Raji (cell line): ENCODE data around the gene PRKCA.

ENCODE experiments used
- POLR2A ChIP-seq: IDR thresholded peaks from 2 replicates; pipeline ENCODE4 v1.6.1; 2011; ENCODE audit warnings: low read depth, low read length, control low read depth; ENCODE audit not compliant: insufficient read depth

PRKCA gene

DNA sequence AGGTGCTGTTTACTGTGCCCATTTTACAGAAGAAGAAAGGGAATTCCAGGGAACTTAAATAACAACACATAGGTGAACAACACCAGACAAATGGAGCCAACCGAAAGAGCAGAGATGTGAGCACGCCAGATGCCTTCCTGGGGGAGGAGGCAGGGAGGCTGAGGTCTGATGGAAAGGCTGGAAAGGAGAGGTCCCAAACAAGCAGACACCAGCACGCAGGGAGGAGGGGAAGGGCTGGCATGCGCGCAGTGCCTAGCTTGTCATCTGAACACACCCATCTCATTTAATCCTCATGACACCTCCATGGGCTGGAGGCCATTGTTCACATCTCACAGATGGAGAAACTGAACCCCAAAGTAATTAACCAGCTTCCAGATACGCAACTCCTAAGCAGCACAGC is 511.6 kb downstream of the PRKCA start:
- TF ChIP-seq POLR2A = no peak

DNA sequence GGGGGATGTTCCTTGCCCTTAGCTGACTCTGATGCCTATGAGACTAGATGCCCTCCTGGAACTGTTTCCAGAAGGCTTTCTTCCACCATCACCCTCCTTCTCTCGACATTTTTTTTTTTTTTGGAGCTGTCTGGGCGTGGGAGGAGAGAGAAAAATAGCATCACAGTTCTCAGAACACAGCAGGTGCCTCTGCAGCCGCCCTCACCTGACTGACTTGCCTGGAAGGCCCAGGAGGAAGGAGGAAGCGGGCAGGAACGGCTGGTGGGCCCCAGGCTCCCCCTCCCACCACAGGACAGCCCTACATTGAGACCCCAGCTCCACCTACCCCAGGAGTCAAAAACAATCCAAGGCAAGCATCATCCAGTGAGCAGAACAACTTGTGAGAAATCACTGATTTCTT is 512.2 kb downstream of the PRKCA start:
- TF ChIP-seq POLR2A = no peak

DNA sequence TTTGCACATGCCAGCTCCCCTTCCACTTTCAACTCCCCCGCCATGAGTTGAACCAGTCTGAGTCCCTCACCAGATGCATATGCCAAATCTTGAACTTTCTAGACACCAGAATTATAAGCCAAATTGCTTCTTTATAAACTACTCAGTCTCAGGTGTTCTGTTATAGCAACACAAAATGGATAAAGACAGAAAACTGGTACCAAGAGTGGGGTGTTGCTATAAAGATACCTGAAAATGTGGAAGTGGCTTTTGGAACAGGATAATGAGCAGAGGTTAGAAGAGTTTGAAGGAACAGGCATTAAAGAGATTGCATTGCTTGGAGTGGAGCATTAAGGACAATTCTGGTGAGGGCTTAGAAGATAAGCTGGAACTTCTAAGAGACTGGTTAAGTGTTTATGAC is 515.3 kb downstream of the PRKCA start:
- TF ChIP-seq POLR2A = no peak

DNA sequence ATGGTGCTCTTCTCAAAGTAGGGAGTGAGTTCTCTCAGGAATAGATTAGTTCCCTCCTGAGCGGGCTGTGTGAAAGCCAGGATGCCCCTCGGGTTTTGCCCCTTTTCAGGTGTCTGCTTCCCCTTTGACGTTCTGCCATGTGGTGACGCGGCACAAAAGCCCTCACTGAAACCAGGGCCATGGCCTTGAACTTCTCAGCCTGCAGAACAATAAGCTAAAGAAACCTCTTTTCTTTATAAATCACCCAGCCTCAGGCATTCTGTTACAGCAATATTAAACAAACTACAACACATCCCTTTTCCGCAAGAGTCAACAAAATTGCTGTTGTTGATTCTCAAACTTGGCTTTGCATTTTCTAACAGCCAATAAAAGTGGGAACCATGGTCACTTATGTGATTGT is 517.1 kb downstream of the PRKCA start:
- no peak for TF ChIP-seq POLR2A

DNA sequence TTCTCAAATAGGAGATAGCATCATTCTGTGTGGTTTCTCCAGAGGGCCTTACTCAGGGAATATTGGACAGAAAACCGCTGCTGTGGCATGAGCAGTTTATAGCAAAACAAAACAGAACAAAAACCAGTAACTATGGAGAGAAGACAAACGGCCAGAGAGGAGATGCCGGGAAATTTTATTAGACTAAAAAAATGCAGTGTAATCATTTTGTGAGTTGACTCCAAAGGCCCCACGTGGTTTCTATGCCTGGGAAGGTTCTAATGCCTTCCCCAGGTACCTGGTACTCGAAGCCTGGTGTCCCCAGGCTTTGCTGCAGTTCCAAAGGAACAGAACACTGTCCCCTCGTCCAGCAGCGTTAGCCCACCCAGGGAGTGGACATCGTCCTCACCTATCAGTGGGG is 519.6 kb downstream of the PRKCA start:
- TF ChIP-seq POLR2A = no peak

DNA sequence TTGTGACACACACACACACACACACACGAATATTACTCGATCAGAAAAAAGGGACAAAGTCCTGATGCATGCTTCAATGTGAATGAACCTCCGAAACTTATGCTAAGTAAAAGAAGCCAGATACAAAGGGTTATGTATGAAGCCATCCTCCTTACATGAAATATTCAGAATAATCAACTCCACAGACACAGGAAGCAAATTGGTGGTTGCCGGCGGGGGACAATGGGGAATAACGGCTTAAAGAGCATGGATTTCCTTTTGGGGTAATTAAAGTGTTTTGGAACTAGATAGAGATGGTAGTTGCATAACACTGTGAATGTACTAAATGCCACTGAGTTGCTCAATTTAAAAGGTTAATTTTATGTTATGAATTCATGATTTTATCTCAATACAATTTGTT is 524.4 kb downstream of the PRKCA start:
- TF ChIP-seq POLR2A = no peak

DNA sequence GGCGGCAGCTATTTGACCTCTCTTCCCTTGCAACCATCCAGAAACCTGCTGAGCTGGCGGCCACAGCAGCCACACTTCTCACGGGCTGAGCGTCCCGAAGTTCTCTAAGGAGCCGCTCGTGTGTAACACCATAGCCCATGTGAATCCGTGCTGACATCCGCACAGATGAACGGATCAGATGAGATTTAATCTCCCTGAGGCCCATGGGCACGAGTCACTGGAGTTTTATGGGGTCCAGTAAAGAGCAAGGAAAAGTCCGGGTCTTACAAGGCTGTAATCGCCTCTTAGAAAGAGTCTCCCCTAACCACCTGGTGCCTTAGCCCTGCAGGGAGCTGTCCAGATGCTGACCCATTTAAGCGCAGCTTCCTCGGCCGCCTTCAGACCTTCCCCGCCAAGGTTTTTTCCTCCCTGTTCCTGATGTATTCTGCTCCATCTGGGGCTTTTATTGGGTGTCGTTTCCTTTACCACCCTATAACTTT is 527.0 kb downstream of the PRKCA start:
- TF ChIP-seq POLR2A = no peak

DNA sequence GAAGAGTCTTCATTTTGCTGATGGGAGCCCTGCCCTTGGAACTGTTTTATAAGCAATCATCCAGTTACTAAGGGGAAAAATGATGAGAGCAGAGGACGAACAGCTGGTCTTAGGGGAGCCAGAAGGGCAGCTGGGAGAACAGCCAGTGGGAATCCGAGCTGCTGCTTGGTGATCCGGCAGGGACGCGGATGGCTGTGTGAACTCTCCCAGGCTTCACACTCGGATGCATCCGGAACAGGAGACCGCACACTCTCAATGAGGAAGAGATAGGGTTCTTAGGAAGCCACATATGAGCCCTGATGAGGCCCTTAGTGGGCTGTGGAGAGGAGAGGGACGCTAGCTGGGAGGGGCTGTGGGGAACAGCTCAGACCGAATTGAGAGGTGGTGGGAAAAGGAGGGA is 527.5 kb downstream of the PRKCA start:
- TF ChIP-seq POLR2A = no peak

DNA sequence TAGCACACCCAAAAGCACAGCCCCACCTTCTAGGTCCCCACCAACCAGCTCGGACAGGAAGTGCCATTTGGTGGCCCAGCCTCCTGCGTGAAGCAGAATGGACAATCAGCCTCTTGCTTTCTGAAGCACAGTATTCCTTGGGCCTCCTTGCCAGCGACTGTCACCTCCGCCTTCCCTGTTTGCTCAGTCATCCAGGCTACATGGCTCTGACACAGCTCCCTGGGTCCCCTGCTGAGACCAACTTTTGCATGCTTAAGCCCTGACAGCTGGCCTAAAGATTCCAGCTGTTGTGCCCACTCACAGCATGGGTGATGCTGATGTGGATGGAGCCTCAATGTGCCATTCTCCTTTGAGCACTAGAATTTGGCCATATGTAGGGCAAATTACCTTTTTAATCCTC is 528.0 kb downstream of the PRKCA start:
- no peak for TF ChIP-seq POLR2A

DNA sequence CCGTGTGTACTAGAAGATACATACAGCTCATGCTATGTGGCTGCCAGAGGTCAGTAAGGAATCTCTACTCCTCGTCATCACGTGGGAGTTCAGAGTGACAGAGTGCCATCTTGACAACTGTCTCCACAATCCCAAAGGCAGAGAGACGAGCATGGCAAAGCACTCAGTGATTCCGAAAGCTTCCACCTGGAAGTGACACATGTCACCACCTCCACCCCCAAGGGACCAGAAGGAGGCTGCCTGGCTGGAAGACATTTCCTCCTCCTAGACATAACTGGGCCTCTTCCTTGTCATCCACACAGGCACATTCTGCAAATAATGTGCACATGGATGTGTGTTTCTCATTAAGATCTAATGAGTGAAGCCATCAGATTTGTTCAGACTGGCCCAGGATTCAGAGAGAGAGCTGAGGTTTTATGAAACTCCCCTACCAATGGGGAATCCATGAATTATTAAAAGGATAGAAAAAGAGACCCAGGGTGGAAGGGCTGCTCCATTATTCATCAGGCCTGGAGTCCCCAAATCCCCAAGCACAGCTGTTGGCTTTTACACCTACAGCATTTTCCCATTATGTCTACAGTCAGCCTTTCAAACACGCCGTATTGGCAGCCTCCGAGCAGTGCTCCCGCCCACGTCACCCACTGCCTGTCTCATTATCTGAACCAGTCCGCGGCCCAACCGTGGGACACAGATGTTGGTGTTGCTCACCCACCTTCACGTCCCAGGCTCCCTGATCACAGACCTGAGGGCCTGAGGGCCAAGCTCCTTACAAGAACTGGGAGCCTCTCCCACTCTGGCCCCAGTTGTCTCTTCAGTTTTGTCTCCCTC is 529.2 kb downstream of the PRKCA start:
- TF ChIP-seq POLR2A = no peak

DNA sequence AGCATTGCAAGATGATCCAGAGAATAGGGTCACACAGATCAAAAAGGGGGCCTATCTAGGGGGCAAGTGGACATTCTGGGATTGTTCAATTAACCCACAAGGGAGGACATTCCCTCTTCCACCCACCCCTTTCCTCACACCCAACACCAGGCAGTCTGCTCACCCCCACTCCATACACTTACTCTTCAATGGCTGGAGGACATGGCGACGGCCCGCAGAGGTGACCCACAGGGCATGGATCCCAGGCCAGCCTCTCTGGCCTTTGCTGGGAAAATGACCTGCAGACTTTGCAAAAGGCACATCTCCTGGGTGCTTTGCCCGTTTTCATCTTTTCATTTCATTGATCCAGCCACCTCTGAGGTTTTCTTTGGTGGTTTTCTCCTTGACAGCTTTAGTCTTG is 530.8 kb downstream of the PRKCA start:
- TF ChIP-seq POLR2A = no peak

DNA sequence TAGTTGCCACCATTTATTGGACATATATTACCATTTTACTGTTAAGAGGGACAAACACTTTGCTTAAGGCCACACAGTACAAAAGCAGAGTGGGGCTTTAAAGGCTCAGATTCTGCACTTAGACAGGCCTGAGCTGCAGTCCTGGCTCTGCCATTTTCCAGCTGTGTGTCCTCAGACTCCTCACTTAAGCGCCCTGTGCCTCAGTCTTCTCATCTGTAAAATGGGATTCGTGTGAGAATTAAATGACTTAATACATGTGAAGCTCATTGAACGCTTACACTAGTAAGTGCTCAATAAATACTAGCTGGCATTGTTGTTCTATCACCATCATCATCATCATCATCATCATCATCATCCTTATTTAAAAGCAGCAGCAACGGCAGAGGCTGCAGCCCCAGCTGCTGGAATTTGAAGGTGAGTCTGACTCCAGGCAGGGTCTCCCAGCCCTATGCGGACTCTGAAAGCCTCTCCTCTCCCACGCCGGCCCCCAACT is 532.1 kb downstream of the PRKCA start:
- TF ChIP-seq POLR2A = no peak

DNA sequence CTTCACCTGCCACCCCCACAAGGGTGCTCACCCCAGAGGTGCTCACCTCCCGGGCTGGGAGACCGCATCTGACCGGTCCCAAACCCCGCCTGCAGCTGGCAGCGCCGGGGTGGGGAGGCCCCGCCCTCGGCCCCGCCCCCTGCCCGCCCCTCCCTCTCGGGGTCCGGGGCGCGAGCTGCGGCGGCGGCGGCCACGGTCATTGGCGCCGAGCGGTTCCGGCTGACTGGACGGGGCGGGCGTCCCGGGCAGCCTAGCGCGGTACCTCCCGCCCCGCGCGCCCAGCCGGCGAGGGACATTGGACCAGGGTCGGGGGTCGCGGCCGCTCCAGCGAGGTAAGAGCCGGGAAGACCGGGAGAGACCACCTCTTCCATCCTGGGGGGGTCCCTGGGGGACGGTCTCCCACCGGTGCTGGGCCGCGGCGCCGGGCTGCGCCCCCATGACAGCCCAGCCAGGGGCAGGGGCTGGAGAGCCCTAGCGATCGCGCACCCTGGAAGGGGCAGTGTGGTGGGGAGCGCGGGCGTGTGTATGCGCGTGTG is 532.6 kb downstream of the PRKCA start, which contains the start of gene CACNG5:
Gene CACNG5, plus strand, starts transcription at position 199 of the 536 bp plus-strand sequence. CDS start 42,216 bp downstream, outside the sequence.
- TF ChIP-seq POLR2A = no peak

DNA sequence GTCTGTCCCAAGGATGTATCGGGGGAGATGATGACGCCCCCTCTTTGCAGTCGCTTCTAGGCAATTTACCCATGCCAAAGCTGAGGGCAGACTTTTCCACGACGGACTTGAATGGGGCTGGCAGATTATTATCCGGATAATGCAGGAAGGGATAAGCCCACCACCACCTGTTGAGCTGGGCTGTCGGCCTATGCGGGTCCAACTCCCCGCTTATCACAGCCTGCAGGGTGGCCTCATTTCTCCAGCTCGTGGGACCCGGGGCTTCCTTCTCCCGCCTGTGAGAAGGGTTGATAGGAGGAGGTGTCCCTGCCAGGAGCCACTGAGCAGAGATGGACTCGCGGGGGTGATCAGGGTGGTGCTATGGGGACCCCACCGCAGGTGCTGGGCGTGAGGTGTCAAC is 533.1 kb downstream of the PRKCA start:
- TF ChIP-seq POLR2A = no peak

DNA sequence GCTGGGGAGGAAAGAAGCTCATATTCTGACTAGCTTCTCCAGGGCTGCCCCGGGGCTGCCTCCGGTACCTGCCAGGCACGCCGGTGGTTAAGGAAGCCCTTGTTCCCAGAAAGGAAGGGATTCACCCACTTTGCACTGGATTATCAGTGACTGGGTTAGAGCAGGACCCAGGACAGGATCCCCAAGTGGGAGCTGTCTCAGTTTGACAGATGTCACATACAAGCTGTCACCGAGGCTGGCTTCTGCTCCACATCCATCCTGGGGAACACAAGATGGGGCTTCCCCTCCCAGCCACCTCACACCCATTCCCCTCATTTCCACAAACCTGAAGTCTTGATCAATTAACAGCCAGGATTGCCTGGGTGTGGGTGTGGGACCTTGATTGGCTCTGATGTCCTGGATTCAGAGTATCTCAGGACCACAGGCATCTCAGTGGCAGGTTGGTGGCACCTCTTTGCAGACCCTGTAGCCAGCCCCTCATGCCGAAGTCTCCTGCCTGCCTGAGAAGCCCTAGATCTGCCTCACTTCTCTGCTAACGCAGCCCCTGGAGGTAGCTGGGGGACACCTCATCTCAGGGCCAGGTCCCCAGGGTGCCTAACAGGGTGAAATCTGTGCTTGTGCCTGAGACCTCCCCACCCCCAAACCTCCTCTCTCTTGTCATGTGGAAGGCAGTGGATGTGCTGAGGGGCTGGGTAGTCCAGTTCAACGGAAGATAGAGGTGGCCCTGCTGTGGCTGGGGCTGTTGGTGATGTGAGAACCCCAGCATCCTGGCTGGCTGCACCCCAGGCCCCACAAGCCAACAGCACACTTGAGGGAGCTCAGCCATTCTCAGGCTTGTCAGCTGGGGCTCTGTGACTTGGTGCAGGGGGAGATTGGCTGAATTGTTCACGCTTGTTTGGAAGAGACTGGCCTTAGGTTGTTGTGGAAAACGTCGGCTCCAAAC is 533.9 kb downstream of the PRKCA start:
- TF ChIP-seq POLR2A = no peak
